Astrocyte (in vitro differentiated cells and primary cell): ENCODE results near the gene RANBP10. TPM values are rescaled to one million over a fixed set of nuclear protein-coding genes. Genes with fewer than 3 reads are reported as not detected.

ENCODE experiments used
- DNase-seq: peaks from one replicate; pipeline ENCODE4 v3.0.0-alpha.2; 2010; ENCODE audit warnings: low read depth
- FAIRE-seq: peaks from 2 replicates; lab custom pipeline; 2011; peaks lifted over from hg19 to GRCh38; lab: Jason Lieb, UNC
- H2AFZ ChIP-seq: 2 replicates; pipeline ENCODE4 v1.6.0; 2012; ENCODE audit warnings: low read depth, low read length, inconsistent platforms
- H3K27ac ChIP-seq: 2 replicates; pipeline ENCODE4 v1.5.1; 2011; ENCODE audit warnings: low read depth, low read length, inconsistent platforms
- H3K27me3 ChIP-seq: 2 replicates; pipeline ENCODE4 v1.6.0; 2011; ENCODE audit warnings: low read length, inconsistent platforms; ENCODE audit not compliant: insufficient read depth
- H3K36me3 ChIP-seq: 2 replicates; pipeline ENCODE4 v1.5.1; 2011; ENCODE audit warnings: low read length, inconsistent platforms; ENCODE audit not compliant: insufficient read depth
- H3K4me1 ChIP-seq: 2 replicates; pipeline ENCODE4 v1.5.1; 2011; ENCODE audit warnings: low read length, inconsistent platforms; ENCODE audit not compliant: insufficient read depth
- H3K4me2 ChIP-seq: 2 replicates; pipeline ENCODE4 v1.6.0; 2012; ENCODE audit warnings: low read length, inconsistent platforms
- H3K4me3 ChIP-seq: 2 replicates; pipeline ENCODE4 v1.5.1; 2011; ENCODE audit warnings: low read depth, mild to moderate bottlenecking, low read length, inconsistent platforms; ENCODE audit not compliant: insufficient read depth
- H3K79me2 ChIP-seq: 2 replicates; pipeline ENCODE4 v1.6.0; 2012; ENCODE audit warnings: mild to moderate bottlenecking, low read length, inconsistent platforms; ENCODE audit not compliant: insufficient read depth
- H3K9ac ChIP-seq: 2 replicates; pipeline ENCODE4 v1.6.0; 2012; ENCODE audit warnings: mild to moderate bottlenecking, low read length, inconsistent platforms
- H3K9me3 ChIP-seq: 2 replicates; pipeline ENCODE4 v1.5.1; 2012; ENCODE audit warnings: low read depth, mild to moderate bottlenecking, low read length, inconsistent platforms; ENCODE audit not compliant: insufficient read depth
- H4K20me1 ChIP-seq: 2 replicates; pipeline ENCODE4 v1.6.0; 2012; ENCODE audit warnings: low read length, inconsistent platforms; ENCODE audit not compliant: insufficient read depth
- H3K27ac Mint-ChIP-seq: one replicate; pipeline ENCODE4 v1.8.0; 2021; ENCODE audit warnings: mild to moderate bottlenecking, mixed read lengths; ENCODE audit not compliant: unreplicated experiment
- H3K27me3 Mint-ChIP-seq: one replicate; pipeline ENCODE4 v1.8.0; 2021; ENCODE audit warnings: low read depth, mixed read lengths; ENCODE audit not compliant: unreplicated experiment
- H3K36me3 Mint-ChIP-seq: one replicate; pipeline ENCODE4 v1.8.0; 2021; ENCODE audit warnings: low read depth, mixed read lengths; ENCODE audit not compliant: unreplicated experiment
- H3K4me1 Mint-ChIP-seq: one replicate; pipeline ENCODE4 v1.8.0; 2021; ENCODE audit warnings: low read depth, mixed read lengths; ENCODE audit not compliant: unreplicated experiment
- H3K4me3 Mint-ChIP-seq: one replicate; pipeline ENCODE4 v1.8.0; 2021; ENCODE audit warnings: mild to moderate bottlenecking, moderate library complexity, mixed read lengths; ENCODE audit not compliant: unreplicated experiment
- H3K9me3 Mint-ChIP-seq: one replicate; pipeline ENCODE4 v1.8.0; 2021; ENCODE audit warnings: mild to moderate bottlenecking, mixed read lengths; ENCODE audit not compliant: unreplicated experiment
- EZH2 ChIP-seq: IDR thresholded peaks from 2 replicates; pipeline ENCODE4 v1.6.1; 2012; ENCODE audit warnings: mild to moderate bottlenecking, low read length, inconsistent platforms; ENCODE audit not compliant: insufficient read depth
- total RNA-seq: library from RNA; stranded (reverse); gene quantifications from 2 replicates; pipeline ENCODE4 v1.2.1, GENCODE V29; 2021
- TF ChIP-seq, protein P1 (sequence below): IDR thresholded peaks from 2 replicates; pipeline ENCODE4 v1.5.1; 2011; ENCODE audit warnings: low read depth, mild to moderate bottlenecking, inconsistent platforms, low read length, moderate library complexity; ENCODE audit not compliant: insufficient read depth

RANBP10 gene
- total RNA-seq, 1 donor from 2014 or later: 14.2 TPM

DNA sequence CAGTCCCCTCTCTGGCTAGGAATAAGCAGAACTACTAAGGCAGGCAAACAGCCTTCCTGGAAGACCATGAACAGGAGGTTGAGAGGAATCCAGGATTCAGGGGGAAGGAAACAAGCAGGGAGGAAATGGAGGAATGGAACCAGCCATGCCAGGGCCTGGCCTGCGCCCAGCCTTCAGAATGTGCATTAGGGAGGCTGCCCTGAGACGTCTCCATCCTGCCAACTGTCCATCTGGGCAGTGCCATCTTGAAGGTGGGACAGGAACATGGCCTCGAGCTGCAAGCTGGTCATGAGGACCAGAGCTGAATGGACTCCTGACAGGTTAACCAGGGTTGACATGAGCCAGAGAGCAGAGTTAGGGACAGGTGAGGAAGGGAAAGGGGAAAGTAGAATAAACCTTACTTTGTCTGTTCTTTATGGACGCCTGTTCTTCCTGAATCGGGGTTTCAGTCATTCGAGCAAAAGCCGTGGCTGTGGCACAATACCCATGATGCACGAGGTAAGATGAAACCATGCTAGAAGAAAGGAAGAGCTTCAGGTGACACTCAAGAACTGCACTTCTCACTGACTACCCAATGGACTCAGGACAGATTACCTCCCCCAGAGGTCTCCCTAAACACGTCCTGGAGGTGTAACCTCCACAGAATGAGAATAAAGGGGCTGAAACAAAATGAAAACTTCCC lies 75.1 kb downstream of the RANBP10 start:
- Histone ChIP-seq H4K20me1 (peaks cover 3% of the 10 kb centered on the region), H3K79me2 (no peaks in the 10 kb centered on the region), H3K9me3 (no peaks in the 10 kb centered on the region), H3K4me3 (no peak overlapping the region), H3K4me2 (no peak overlapping the region), H2AFZ (no peak overlapping the region), H3K9ac (no peak overlapping the region), H3K4me1 (no peaks in the 10 kb centered on the region), H3K36me3 (peaks cover 11% of the 10 kb centered on the region), H3K27ac (no peak overlapping the region), H3K27me3 (no peaks in the 10 kb centered on the region)
- DNase-seq (no peak), FAIRE-seq (no peak)
- no peak overlapping the region for H3K27ac Mint-ChIP-seq
- peaks cover 18% of the 10 kb centered on the region for H3K36me3 Mint-ChIP-seq
- peaks cover 4% of the 10 kb centered on the region for H3K9me3 Mint-ChIP-seq
- no peak overlapping the region for H3K4me3 Mint-ChIP-seq
- TF ChIP-seq, protein P1, sequence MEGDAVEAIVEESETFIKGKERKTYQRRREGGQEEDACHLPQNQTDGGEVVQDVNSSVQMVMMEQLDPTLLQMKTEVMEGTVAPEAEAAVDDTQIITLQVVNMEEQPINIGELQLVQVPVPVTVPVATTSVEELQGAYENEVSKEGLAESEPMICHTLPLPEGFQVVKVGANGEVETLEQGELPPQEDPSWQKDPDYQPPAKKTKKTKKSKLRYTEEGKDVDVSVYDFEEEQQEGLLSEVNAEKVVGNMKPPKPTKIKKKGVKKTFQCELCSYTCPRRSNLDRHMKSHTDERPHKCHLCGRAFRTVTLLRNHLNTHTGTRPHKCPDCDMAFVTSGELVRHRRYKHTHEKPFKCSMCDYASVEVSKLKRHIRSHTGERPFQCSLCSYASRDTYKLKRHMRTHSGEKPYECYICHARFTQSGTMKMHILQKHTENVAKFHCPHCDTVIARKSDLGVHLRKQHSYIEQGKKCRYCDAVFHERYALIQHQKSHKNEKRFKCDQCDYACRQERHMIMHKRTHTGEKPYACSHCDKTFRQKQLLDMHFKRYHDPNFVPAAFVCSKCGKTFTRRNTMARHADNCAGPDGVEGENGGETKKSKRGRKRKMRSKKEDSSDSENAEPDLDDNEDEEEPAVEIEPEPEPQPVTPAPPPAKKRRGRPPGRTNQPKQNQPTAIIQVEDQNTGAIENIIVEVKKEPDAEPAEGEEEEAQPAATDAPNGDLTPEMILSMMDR: no peak
- TF ChIP-seq EZH2: no peak
- no peaks in the 10 kb centered on the region for H3K27me3 Mint-ChIP-seq
- no peaks in the 10 kb centered on the region for H3K4me1 Mint-ChIP-seq

DNA sequence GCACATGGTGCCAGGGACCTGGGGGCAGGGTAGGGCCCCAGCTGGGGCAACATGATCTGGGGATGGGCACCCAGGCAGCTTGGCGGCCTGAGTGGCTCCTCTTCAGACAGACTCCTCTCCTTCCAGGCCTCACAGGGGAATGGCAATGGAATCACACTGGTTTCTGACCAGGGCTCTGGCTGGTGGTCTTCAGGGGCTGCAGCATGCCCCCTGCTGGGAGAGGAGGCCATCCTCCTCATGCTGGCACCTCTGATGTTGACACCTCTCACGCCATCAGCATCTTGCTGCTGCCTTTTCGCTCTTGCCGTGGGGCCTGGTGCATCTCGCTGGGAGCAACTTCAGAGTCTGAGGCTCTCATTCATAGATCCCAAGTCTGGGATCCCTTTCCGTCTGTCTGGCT lies 76.0 kb downstream of the RANBP10 start:
- H3K79me2 ChIP-seq: no peaks in the 10 kb centered on the region
- no peak overlapping the region for H2AFZ ChIP-seq
- FAIRE-seq (no peak), DNase-seq (no peak)
- Mint-ChIP-seq H3K4me3 (no peak overlapping the region), H3K27me3 (no peaks in the 10 kb centered on the region), H3K4me1 (no peaks in the 10 kb centered on the region), H3K36me3 (peaks cover 22% of the 10 kb centered on the region), H3K27ac (no peak overlapping the region), H3K9me3 (peaks cover 4% of the 10 kb centered on the region)
- H3K27me3 ChIP-seq: no peaks in the 10 kb centered on the region
- H3K4me2 ChIP-seq: no peak overlapping the region
- H3K4me3 ChIP-seq: no peak overlapping the region
- no peaks in the 10 kb centered on the region for H4K20me1 ChIP-seq
- H3K27ac ChIP-seq: no peak overlapping the region
- H3K9ac ChIP-seq: no peak overlapping the region
- no peaks in the 10 kb centered on the region for H3K4me1 ChIP-seq
- peaks cover 11% of the 10 kb centered on the region for H3K36me3 ChIP-seq
- TF ChIP-seq EZH2: no peak
- TF ChIP-seq, protein P1: no peak
- no peaks in the 10 kb centered on the region for H3K9me3 ChIP-seq

DNA sequence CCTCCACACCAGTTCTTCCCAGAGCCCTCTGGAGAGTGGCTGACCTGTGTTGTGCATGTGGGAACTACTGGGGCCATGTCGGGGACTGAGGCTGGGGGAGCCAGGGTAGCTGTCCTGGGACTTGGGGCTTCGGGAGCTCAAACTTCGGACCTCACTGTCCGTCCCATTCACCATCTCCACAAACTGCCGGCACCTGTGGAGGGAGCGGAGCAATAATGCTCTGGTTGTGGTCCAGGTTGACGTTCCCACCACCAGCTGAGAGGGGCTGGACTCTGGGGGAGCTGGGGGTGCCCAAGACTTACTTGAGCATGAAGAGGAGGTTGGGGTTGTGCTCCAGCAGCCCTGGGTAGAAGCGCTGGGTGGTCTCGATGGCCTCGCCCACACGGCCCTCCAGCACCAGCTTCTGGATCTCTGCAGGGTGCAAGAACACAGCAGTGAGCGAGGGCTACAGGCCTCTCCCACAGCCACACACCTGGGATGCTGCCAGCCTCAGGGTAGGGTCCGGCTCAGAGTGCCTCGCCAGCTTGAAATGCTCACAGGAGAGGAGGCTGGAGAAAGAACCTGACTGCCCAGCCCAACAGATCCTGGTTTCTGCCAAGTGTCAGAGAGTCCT lies 76.6 kb downstream of the RANBP10 start:
- Histone ChIP-seq H3K4me2 (no peak overlapping the region), H2AFZ (no peak overlapping the region), H3K79me2 (no peaks in the 10 kb centered on the region), H3K9me3 (no peaks in the 10 kb centered on the region), H3K4me3 (no peak overlapping the region), H3K4me1 (no peaks in the 10 kb centered on the region), H4K20me1 (no peaks in the 10 kb centered on the region), H3K27me3 (no peaks in the 10 kb centered on the region), H3K9ac (no peak overlapping the region), H3K27ac (no peak overlapping the region), H3K36me3 (peaks cover 11% of the 10 kb centered on the region)
- TF ChIP-seq, protein P1: no peak
- no peak for TF ChIP-seq EZH2
- DNase-seq (no peak), FAIRE-seq (no peak)
- Mint-ChIP-seq H3K27me3 (no peaks in the 10 kb centered on the region), H3K27ac (no peak overlapping the region), H3K9me3 (peaks cover 4% of the 10 kb centered on the region), H3K4me1 (no peaks in the 10 kb centered on the region), H3K36me3 (peaks cover 26% of the 10 kb centered on the region), H3K4me3 (no peak overlapping the region)
